G401.6 (cell line): ENCODE data around the gene PANX1.
"Not testable (repeated sequence)": the region's sequence is repeated elsewhere in the genome, so short reads cannot be mapped to it uniquely, and the experiment has no call there.

Source experiments
- FAIRE-seq: peaks from 2 replicates; lab custom pipeline; 2012; peaks lifted over from hg19 to GRCh38; lab: Jason Lieb, UNC

The PANX1 gene

GRCh38 chr11:94128746-94129511 lies at the start of gene PANX1:
PANX1 (plus strand) TSS chr11:94128841; CDS start chr11:94129313, 472 bp downstream.
- FAIRE-seq = no peak

- no peak for FAIRE-seq
These were observed 44.5 kb upstream of the PANX1 start for GRCh38 chr11:94084164-94084563.

- no peak for FAIRE-seq
These were observed 39.7 kb upstream of the PANX1 start for GRCh38 chr11:94088906-94089305.

GRCh38 chr11:94089341-94089740 lies 39.3 kb upstream of the PANX1 start:
- FAIRE-seq = no peak

- FAIRE-seq = no peak
These were observed 38.2 kb upstream of the PANX1 start for GRCh38 chr11:94090401-94090800.

GRCh38 chr11:94091091-94091490 lies 37.5 kb upstream of the PANX1 start:
- FAIRE-seq = no peak

GRCh38 chr11:94100253-94100652 lies 28.4 kb upstream of the PANX1 start:
- no peak for FAIRE-seq

- no peak for FAIRE-seq
These were observed 25.2 kb upstream of the PANX1 start for GRCh38 chr11:94103471-94103870.

- no peak for FAIRE-seq
These were observed 23.9 kb upstream of the PANX1 start for GRCh38 chr11:94104734-94105133.

- FAIRE-seq = no peak
These were observed 21.9 kb upstream of the PANX1 start for GRCh38 chr11:94106716-94107115.

GRCh38 chr11:94107363-94107762 lies 21.3 kb upstream of the PANX1 start:
- FAIRE-seq = no peak

GRCh38 chr11:94111241-94111640 lies 17.4 kb upstream of the PANX1 start:
- no peak for FAIRE-seq

- FAIRE-seq = no peak
These were observed 17.0 kb upstream of the PANX1 start for GRCh38 chr11:94111660-94112059.

GRCh38 chr11:94112206-94112953 lies 16.3 kb upstream of the PANX1 start:
- no peak for FAIRE-seq

- FAIRE-seq = no peak
These were observed 11.5 kb upstream of the PANX1 start for GRCh38 chr11:94117197-94117574.

GRCh38 chr11:94117871-94118270 lies 10.8 kb upstream of the PANX1 start:
- no peak for FAIRE-seq

GRCh38 chr11:94119676-94120075 lies 9.0 kb upstream of the PANX1 start:
- not testable (repeated sequence) for FAIRE-seq

- FAIRE-seq = not testable (repeated sequence)
These were observed 8.1 kb upstream of the PANX1 start for GRCh38 chr11:94120516-94120915.

- FAIRE-seq = no peak
These were observed 7.7 kb upstream of the PANX1 start for GRCh38 chr11:94120946-94121345.

GRCh38 chr11:94125407-94126115 lies 3.1 kb upstream of the PANX1 start:
- FAIRE-seq = no peak

GRCh38 chr11:94127638-94128037 lies 1.0 kb upstream of the PANX1 start:
- FAIRE-seq = no peak

- no peak for FAIRE-seq
These were observed 323 bp upstream of the PANX1 start for GRCh38 chr11:94128291-94128745.
